ENCODE measurements around the gene MAPK8IP1.

GRCh38 chr11:45906096-45906682 is 20.7 kb downstream of the MAPK8IP1 start:
- no peak for TF ChIP-seq CTCF (IDR thresholded peaks at IDR 0.05)
- no peak for TF ChIP-seq EZH2 (IDR thresholded peaks at IDR 0.05; ENCODE audit: borderline replicate concordance, insufficient read depth, low read depth, low read length, poor library complexity, severe bottlenecking)

Measured in B cell (primary cell).